Loucy (cell line): Measurements from ENCODE around the gene SPATA21.

ENCODE experiments used
- EZH2phosphoT487 ChIP-seq: fragments of 200-600 bp; IDR thresholded peaks from 2 replicates; pipeline ENCODE4 v1.6.1; 2018; ENCODE audit warnings: antibody characterized with exemption, mild to moderate bottlenecking, moderate library complexity, borderline replicate concordance
- TF ChIP-seq, protein P1 (sequence below): fragments of 200-600 bp; sonication (generic); conservative IDR thresholded peaks from 2 replicates; pipeline ENCODE4 v1.5.1; 2014; ENCODE audit warnings: mild to moderate bottlenecking, antibody characterized with exemption, low read length

DNA sequence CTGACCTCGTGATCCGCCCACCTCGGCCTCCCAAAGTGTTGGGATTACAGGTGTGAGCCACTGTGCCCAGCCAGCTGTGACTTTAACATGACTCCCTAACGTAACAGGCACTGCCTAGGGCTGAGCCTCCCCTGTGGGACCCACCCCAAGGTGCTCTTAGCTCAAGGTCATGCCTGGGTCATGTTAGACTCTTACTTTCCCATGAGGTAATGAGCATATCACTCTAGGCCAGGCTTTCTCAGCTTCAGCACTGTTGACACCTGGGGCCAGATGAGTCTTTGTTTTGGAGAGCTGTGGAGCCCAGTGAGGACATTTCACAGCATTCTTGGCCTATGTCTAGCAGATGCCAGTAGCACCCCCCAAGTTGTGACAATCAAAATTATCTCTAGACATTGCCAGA is 7.8 kb upstream of the SPATA21 start:
- TF ChIP-seq, protein P1, sequence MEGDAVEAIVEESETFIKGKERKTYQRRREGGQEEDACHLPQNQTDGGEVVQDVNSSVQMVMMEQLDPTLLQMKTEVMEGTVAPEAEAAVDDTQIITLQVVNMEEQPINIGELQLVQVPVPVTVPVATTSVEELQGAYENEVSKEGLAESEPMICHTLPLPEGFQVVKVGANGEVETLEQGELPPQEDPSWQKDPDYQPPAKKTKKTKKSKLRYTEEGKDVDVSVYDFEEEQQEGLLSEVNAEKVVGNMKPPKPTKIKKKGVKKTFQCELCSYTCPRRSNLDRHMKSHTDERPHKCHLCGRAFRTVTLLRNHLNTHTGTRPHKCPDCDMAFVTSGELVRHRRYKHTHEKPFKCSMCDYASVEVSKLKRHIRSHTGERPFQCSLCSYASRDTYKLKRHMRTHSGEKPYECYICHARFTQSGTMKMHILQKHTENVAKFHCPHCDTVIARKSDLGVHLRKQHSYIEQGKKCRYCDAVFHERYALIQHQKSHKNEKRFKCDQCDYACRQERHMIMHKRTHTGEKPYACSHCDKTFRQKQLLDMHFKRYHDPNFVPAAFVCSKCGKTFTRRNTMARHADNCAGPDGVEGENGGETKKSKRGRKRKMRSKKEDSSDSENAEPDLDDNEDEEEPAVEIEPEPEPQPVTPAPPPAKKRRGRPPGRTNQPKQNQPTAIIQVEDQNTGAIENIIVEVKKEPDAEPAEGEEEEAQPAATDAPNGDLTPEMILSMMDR, result no peak
- no peak for TF ChIP-seq EZH2phosphoT487
